Measurements from ENCODE around the gene CACNA2D4.

- TF ChIP-seq EZH2phosphoT487 (IDR thresholded peaks at IDR 0.05; ENCODE audit: insufficient read depth, low read depth) (no peak), EZH2 (IDR thresholded peaks at IDR 0.05; ENCODE audit: insufficient read depth, poor library complexity, severe bottlenecking) (no peak)
Observed at GRCh38 chr12:1920971-1921370, 2.5 kb upstream of the CACNA2D4 start.
